Right lobe of liver (tissue), 6 donors: ENCODE measurements around the gene CENATAC. TPM values are rescaled to one million over a fixed set of nuclear protein-coding genes. Genes with fewer than 3 reads are reported as not detected.
A peak's percentile ranks its signal among the peaks of the same experiment; 100 is the strongest.
"Not testable (repeated sequence)": the region's sequence is repeated elsewhere in the genome, so short reads cannot be mapped to it uniquely, and the experiment has no call there.

Source experiments
- ATAC-seq, 4 donors: fragments of 200-7000 bp; cut with Tn5 transposase; one replicate each; pipeline ENCODE4 v1.9.1; 2020; ENCODE audit warnings: mild to moderate bottlenecking in 4 of 4, moderate library complexity in 4 of 4
- DNase-seq, 3 donors: peaks; one replicate each; pipeline ENCODE4 v3.0.0-alpha.2; 2020
- H3K27ac ChIP-seq, 3 donors: fragments of 200-600 bp; one replicate each; pipeline ENCODE4 v1.8.0; 2022
- H3K27me3 ChIP-seq, 2 donors: fragments of 200-600 bp; one replicate each; pipeline ENCODE4 v1.8.0; 2022
- H3K36me3 ChIP-seq, 4 donors: fragments of 200-600 bp; sonication (generic) in 1 of 4; one replicate each; pipeline versions ENCODE4 v1.5.1 to v1.8.0; 2017 to 2022; ENCODE audit warnings: control low read depth in 1 of 4
- H3K4me1 ChIP-seq, 4 donors: fragments of 200-600 bp; sonication (generic) in 1 of 4; one replicate each; pipeline versions ENCODE4 v1.5.1 to v1.8.0; 2017 to 2022; ENCODE audit warnings: control low read depth in 1 of 4
- H3K4me3 ChIP-seq, 3 donors: fragments of 200-600 bp; one replicate each; pipeline ENCODE4 v1.8.0; 2022
- H3K9me3 ChIP-seq, 4 donors: fragments of 200-600 bp; sonication (generic) in 1 of 4; one replicate each; pipeline versions ENCODE4 v1.5.1 to v1.8.0; 2017 to 2022; ENCODE audit warnings: control low read depth in 1 of 4
- POLR2A ChIP-seq: fragments of 450-650 bp; IDR thresholded peaks from one replicate; pipeline ENCODE4 v1.6.1; 2017; ENCODE audit warnings: antibody characterized with exemption, mild to moderate bottlenecking
- WGBS: methylation state at CpG from one replicate; pipeline ENCODE4 v1.1.6; 2018; ENCODE audit warnings: low coverage, low lambda C conversion rate; ENCODE audit not compliant: insufficient coverage; ENCODE audit errors: missing lambda C conversion rate; 5-methylcytosine and 5-hydroxymethylcytosine counted together
- intact Hi-C, 2 donors: fragments of 100-400 bp; cut with DNase I; formaldehyde crosslinking; loops; one replicate each; pipeline versions ENCODE4 v1.11.2 to v1.14.1; 2022
- total RNA-seq, 6 experiments: library from RNA; depleted of rRNA in 2 of 6; stranded (reverse); fragments of >200 nt in 2 of 6; fragmentation: NEBNext Ultra II Directional in 3 of 6; extraction: Animal tissue kit (Norgen Biotek cat#: 25700) in 3 of 6; gene quantifications; one replicate each; pipeline versions ENCODE4 v1.1.0 to v1.2.4, GENCODE V29; 2016 to 2023
- TF ChIP-seq, protein P1 (sequence below), 4 donors: fragments of 200-600 bp in 3 of 4; fragments of 450-650 bp in 1 of 4; IDR thresholded peaks; one replicate each; pipeline versions ENCODE4 v1.5.1 to v1.8.0; 2016 to 2022; ENCODE audit warnings: antibody characterized with exemption in 4 of 4, mild to moderate bottlenecking in 2 of 4
- donor health status: DM: no; HTN: yes; CAD: no.
- donor health status: DM: no; HTN: no; CAD: no.
- donor health status: DM: no; HTN: no; CAD: no.
- donor health status: DM: no; HTN: yes; CAD: no.
- donor health status: DM: no; HTN: yes; CAD: no.

CENATAC gene
- total RNA-seq, 6 experiments from 2014 or later = 11.5 to 16.7 (median 13.0) TPM

DNA sequence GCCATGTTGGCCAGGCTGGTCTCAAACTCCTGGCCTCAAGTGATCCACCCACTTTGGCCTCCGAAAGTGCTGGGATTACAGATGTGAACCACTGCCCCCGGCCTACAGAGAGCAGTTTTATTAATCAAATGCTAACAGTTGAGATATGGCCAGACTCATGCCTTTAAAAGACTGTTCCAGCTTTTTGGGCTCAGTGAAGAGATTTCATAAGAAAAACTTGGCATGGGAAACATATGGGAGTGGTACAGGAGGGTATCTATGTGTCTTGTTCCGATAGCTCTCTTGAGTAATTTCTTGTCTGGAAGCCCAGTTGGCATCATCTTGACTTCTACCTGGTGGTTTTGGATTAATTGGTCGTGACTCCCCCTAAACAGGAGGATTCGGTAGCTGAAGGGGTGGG, 40.9 kb downstream of the CENATAC start:
- Histone ChIP-seq H3K9me3 (no peaks in the 10 kb centered on the region), H3K4me1 (no peaks in the 10 kb centered on the region), H3K27ac (no peak overlapping the region), H3K4me3 (no peak overlapping the region), H3K27me3 (no peaks in the 10 kb centered on the region), H3K36me3 (no peaks in the 10 kb centered on the region)
- TF ChIP-seq, protein P1, sequence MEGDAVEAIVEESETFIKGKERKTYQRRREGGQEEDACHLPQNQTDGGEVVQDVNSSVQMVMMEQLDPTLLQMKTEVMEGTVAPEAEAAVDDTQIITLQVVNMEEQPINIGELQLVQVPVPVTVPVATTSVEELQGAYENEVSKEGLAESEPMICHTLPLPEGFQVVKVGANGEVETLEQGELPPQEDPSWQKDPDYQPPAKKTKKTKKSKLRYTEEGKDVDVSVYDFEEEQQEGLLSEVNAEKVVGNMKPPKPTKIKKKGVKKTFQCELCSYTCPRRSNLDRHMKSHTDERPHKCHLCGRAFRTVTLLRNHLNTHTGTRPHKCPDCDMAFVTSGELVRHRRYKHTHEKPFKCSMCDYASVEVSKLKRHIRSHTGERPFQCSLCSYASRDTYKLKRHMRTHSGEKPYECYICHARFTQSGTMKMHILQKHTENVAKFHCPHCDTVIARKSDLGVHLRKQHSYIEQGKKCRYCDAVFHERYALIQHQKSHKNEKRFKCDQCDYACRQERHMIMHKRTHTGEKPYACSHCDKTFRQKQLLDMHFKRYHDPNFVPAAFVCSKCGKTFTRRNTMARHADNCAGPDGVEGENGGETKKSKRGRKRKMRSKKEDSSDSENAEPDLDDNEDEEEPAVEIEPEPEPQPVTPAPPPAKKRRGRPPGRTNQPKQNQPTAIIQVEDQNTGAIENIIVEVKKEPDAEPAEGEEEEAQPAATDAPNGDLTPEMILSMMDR (IDR thresholded peaks at IDR 0.05) = no peak
- WGBS = 65% methylated on average over 5 of the region's 5 CpGs
- ATAC-seq (no peak), DNase-seq (no peak)
- intact Hi-C loops = no loop called here

DNA sequence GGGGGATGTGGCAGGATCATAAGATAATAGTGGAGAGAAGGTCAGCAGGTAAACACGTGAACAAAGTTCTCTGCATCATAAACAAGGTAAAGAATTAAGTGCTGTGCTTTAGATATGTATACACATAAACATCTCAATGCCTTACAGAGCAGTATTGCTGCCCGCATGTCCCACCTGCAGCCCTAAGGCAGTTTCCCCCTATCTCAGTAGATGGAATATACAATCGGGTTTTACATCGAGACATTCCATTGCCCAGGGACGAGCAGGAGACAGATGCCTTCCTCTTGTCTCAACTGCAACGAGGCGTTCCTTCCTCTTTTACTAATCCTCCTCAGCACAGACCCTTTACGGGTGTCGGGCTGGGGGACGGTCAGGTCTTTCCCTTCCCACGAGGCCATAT, 41.5 kb downstream of the CENATAC start:
- H3K36me3 ChIP-seq, H3K27ac ChIP-seq, DNase-seq, H3K9me3 ChIP-seq, H3K27me3 ChIP-seq, H3K4me1 ChIP-seq, intact Hi-C loops, H3K4me3 ChIP-seq, ATAC-seq: not testable (repeated sequence)
- 38% methylated on average over 7 of the region's 11 CpGs for WGBS

DNA sequence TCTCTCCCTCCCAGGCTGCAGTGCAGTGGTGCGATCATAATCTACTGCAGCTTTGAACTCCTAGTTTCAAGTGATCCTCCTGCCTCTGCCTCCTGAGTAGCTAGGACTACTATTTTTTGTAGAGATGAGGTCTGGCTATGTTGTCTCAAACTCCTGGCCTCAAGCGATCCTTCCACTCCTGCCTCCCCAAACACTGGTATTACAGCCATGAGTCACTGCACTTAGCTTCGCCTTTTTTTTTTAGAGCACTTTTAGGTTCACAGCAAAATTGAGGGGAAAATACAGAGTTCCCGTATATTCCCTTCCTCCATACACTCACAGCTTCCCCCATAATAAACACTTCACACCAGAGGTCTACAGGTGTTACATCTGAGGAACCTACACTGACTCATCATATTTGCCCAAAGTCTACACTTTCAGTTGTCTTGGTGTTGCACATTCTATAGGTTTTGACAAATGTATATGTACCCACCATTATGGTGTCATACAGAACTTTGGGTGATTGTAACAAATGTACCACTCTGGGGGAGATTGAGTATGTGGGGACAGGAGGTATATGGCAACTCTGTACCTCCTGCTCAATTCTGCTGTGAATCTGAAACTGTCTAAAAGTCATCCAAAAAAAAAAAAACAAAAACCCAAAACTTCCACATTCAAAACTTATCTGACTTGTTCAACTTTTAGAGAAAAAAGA, 44.0 kb downstream of the CENATAC start:
- Histone ChIP-seq H3K9me3 (no peaks in the 10 kb centered on the region), H3K27me3 (no peaks in the 10 kb centered on the region), H3K4me1 (no peaks in the 10 kb centered on the region), H3K27ac (no peak overlapping the region), H3K4me3 (no peak overlapping the region), H3K36me3 (peaks cover 0 to 21% (median 11%) of the 10 kb centered on the region in 4 donors)
- ATAC-seq (no peak), DNase-seq (no peak)
- intact Hi-C loops = no loop called here
- WGBS = 83% methylated on average over 3 of the region's 4 CpGs
- TF ChIP-seq, protein P1 (IDR thresholded peaks at IDR 0.05) = no peak
- no peak for TF ChIP-seq POLR2A

DNA sequence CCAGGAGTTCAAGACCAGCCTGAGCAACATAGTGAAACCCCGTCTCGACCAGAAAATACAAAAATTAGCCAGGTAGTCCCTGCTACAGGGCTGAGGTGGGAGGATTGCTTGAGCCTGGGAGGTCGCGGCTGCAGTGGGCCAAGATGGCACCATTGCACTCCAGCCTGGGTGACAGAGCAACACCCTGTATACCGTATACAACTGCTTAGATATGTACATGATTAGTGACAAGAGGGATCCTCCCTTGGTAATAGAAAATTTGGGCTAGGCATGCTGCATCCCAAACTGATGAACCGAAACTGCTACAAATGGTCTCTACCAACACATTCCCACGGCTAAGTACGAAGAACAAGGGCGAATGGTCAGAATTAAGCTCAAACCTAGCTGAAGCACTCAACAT, 45.0 kb downstream of the CENATAC start:
- no peaks in the 10 kb centered on the region for H3K4me1 ChIP-seq
- peaks cover 3 to 31% (median 17%) of the 10 kb centered on the region in 4 donors for H3K36me3 ChIP-seq
- peak in 1 of 4 donors; percentile 9 for ATAC-seq
- no peaks in the 10 kb centered on the region for H3K9me3 ChIP-seq
- H3K27ac ChIP-seq = no peak overlapping the region
- TF ChIP-seq POLR2A = no peak
- H3K4me3 ChIP-seq = no peak overlapping the region
- WGBS = 89% methylated on average over 6 of the region's 9 CpGs
- H3K27me3 ChIP-seq = no peaks in the 10 kb centered on the region
- no peak for DNase-seq
- intact Hi-C loops = no loop called here

DNA sequence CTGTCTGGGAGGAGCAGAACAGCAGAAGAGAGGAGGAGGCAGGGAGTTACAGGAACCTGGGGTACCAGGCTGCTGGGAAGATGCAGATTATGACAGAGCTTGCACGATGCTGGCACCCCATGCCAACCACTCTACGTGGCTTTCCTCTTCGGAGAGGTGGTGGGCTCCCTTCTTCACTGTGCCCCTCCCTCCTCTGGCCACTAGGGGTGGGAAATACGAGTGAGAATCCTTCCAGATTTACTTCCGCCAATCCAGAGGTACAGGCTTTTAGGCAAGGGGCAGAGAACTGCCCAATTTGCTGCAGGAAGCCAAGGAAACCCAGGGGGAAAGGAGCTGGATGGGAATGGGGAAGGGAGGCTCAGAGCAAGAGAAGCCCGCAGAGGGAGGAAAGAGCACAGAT, 46.8 kb downstream of the CENATAC start:
- Histone ChIP-seq H3K36me3 (peaks cover 9 to 49% (median 29%) of the 10 kb centered on the region in 4 donors), H3K9me3 (no peaks in the 10 kb centered on the region), H3K4me3 (no peak overlapping the region), H3K27ac (no peak overlapping the region), H3K4me1 (no peaks in the 10 kb centered on the region), H3K27me3 (no peaks in the 10 kb centered on the region)
- 89% methylated on average over 3 of the region's 6 CpGs for WGBS
- ATAC-seq (peak in 2 of 4 donors; percentile 4 to 6), DNase-seq (no peak)
- no peak for TF ChIP-seq POLR2A
- TF ChIP-seq, protein P1 (IDR thresholded peaks at IDR 0.05) = no peak
- intact Hi-C loops = no loop called here
